Measurements from ENCODE around the gene SGF29. TPM values are rescaled to one million over a fixed set of nuclear protein-coding genes. Genes with fewer than 3 reads are reported as not detected.
"Not testable (repeated sequence)": the region's sequence is repeated elsewhere in the genome, so short reads cannot be mapped to it uniquely, and the experiment has no call there.

Gene SGF29
- total RNA-seq, 1 donor from 2014 or later: 37.6 TPM

DNA sequence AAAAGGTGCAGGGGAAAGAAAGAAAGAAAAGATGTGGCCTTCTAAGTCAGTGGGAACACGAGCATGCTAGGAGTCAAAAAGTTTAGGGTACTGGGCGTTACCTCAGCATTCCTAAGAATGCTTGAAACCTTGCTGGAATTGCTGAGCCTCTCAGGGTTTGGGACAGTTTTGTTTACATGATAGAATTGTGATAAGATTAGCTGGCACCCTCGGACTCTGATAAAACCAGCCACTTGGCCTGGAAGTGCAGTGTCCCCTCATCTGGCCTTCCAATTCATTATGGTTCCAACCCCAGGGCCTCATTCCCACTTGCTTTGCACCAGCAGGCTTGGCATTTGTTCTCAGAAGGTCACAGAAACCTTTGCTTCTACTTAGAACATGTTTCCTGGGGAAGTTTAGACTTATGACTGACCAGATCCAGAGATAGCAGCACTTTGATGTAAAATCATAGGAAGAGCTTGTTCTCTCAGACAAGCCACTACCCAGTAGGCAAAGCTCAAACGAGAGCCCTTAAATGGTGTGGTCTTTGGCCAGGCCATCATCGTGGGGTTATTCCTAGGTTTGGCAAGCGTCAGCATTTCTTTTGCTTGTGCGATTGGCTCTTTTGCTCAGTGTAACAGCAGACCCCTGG, 8.0 kb downstream of the SGF29 start:
- H3K27me3 Mint-ChIP-seq: no peaks in the 10 kb centered on the region
- peak overlapping the region; percentile 85 for H3K27ac Mint-ChIP-seq
- TF ChIP-seq, protein P1, sequence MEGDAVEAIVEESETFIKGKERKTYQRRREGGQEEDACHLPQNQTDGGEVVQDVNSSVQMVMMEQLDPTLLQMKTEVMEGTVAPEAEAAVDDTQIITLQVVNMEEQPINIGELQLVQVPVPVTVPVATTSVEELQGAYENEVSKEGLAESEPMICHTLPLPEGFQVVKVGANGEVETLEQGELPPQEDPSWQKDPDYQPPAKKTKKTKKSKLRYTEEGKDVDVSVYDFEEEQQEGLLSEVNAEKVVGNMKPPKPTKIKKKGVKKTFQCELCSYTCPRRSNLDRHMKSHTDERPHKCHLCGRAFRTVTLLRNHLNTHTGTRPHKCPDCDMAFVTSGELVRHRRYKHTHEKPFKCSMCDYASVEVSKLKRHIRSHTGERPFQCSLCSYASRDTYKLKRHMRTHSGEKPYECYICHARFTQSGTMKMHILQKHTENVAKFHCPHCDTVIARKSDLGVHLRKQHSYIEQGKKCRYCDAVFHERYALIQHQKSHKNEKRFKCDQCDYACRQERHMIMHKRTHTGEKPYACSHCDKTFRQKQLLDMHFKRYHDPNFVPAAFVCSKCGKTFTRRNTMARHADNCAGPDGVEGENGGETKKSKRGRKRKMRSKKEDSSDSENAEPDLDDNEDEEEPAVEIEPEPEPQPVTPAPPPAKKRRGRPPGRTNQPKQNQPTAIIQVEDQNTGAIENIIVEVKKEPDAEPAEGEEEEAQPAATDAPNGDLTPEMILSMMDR (IDR thresholded peaks at IDR 0.05; ENCODE audit: unreplicated experiment): no peak
- no peak for DNase-seq (ENCODE audit: low spot score, unreplicated experiment)
- no peak overlapping the region for H3K4me3 Mint-ChIP-seq (ENCODE audit: low read depth)
- peaks cover 24% of the 10 kb centered on the region for H3K36me3 Mint-ChIP-seq (ENCODE audit: insufficient read depth)
- H3K9me3 Mint-ChIP-seq (ENCODE audit: low read depth): peaks cover 3% of the 10 kb centered on the region
- peaks cover 3% of the 10 kb centered on the region for H3K4me1 Mint-ChIP-seq (ENCODE audit: low read depth)

DNA sequence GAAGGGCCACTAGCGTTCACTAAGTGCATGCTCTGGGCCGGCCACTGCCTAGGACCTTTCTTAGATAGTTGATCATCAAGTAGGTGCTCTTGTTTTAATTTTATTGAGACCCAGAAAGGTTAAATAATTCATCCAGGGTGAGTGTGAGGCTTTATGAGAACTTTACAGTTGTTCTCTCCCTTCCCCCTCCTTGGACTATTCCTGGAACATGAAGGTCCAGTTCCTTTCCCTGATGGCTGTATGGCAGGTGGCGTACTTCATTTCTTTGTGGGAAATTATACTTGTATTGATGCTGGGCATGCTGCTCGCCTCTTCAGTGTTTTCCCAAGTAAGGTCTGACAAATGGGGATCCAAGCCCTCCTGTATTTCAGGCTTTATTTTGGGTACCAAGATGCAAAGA, 8.5 kb downstream of the SGF29 start:
- TF ChIP-seq, protein P1 (IDR thresholded peaks at IDR 0.05; ENCODE audit: unreplicated experiment): no peak
- H3K27me3 Mint-ChIP-seq: no peaks in the 10 kb centered on the region
- no peak overlapping the region for H3K4me3 Mint-ChIP-seq (ENCODE audit: low read depth)
- no peak overlapping the region for H3K27ac Mint-ChIP-seq
- H3K4me1 Mint-ChIP-seq (ENCODE audit: low read depth): peaks cover 3% of the 10 kb centered on the region
- H3K9me3 Mint-ChIP-seq (ENCODE audit: low read depth): peaks cover 4% of the 10 kb centered on the region
- DNase-seq (ENCODE audit: low spot score, unreplicated experiment): no peak
- H3K36me3 Mint-ChIP-seq (ENCODE audit: insufficient read depth): peaks cover 24% of the 10 kb centered on the region

DNA sequence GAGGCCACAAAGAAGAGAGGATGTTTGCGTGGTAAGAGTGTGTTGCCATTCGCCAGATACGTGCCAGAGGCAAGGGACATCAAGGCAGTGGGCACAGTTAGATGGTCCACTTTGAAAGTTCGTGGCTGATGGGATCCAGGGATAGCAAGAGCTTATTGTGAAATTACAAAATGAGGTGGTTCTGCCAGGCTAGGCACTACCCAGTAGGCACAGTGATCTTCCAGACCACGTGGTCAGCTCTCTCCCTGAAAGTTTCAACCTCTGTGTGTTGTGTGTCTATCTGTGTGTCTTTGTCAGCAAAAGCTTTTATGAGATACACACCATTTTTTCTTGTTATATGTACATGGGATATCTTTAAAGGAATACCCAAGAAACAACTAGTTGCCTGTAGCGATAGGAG, 9.5 kb downstream of the SGF29 start:
- Mint-ChIP-seq H3K36me3 (ENCODE audit: insufficient read depth) (peaks cover 24% of the 10 kb centered on the region), H3K4me3 (ENCODE audit: low read depth) (no peak overlapping the region), H3K27ac (peak overlapping the region; percentile 78), H3K4me1 (ENCODE audit: low read depth) (peaks cover 3% of the 10 kb centered on the region), H3K27me3 (no peaks in the 10 kb centered on the region), H3K9me3 (ENCODE audit: low read depth) (peaks cover 9% of the 10 kb centered on the region)
- TF ChIP-seq, protein P1 (IDR thresholded peaks at IDR 0.05; ENCODE audit: unreplicated experiment): no peak
- no peak for DNase-seq (ENCODE audit: low spot score, unreplicated experiment)

DNA sequence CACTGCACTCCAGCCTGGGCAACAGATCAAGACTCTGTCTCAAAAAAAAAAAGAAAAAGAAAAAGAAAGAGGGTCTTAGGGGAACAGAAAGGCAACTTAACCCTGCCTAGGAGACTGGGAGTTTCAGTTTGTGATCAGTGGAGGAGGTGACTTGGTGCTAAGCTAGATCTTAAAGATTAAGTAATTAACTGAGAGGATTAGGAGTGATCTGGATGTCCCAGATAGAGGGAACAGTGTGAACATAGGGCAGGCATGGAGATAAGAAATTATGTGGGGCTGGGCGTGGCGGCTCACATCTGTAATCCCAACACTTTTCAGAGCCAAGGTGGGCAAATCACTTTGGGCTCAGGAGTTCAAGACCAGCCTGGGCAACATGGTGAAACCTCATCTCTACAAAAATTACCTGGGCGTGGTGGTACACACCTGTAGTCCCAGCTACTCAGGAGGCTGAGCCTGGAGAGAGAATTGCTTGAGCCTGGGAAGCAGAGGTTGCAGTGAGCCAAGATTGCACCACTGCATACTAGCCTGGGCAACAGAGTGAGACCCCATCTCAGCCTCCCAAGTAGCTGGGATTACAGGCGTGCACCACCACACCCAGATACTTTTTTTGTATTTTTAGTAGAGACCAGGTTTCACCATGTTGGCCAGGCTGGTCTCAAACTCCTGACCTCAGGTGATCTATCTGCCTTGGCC, 12.7 kb downstream of the SGF29 start:
- not testable (repeated sequence) for H3K27me3 Mint-ChIP-seq; DNase-seq (ENCODE audit: low spot score, unreplicated experiment); H3K27ac Mint-ChIP-seq; H3K9me3 Mint-ChIP-seq (ENCODE audit: low read depth); H3K4me1 Mint-ChIP-seq (ENCODE audit: low read depth); H3K4me3 Mint-ChIP-seq (ENCODE audit: low read depth)
- peaks cover 19% of the 10 kb centered on the region for H3K36me3 Mint-ChIP-seq (ENCODE audit: insufficient read depth)

DNA sequence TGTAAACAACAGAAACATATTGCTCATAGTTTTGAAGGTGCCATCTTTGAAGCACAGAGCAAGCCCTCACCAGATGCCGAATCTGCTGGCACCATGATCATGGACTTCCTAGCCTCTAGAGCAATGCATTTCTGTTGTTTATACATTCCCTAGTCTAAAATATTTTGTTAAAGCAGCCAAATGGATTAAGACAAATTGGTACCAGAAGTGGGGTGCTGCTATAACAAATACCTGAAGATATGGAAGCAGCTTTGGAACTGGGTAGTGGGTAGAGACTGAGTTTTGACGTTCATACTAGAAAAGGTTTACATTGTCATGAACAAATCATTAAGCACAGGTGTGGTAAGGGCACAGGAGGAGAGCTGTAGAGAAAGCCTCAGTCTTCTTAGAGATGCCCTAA, 13.6 kb downstream of the SGF29 start:
- no peak overlapping the region for H3K4me3 Mint-ChIP-seq (ENCODE audit: low read depth)
- peaks cover 19% of the 10 kb centered on the region for H3K36me3 Mint-ChIP-seq (ENCODE audit: insufficient read depth)
- H3K9me3 Mint-ChIP-seq (ENCODE audit: low read depth): peaks cover 9% of the 10 kb centered on the region
- H3K4me1 Mint-ChIP-seq (ENCODE audit: low read depth): no peaks in the 10 kb centered on the region
- H3K27ac Mint-ChIP-seq: no peak overlapping the region
- H3K27me3 Mint-ChIP-seq: no peaks in the 10 kb centered on the region
- TF ChIP-seq, protein P1 (IDR thresholded peaks at IDR 0.05; ENCODE audit: unreplicated experiment): no peak
- no peak for DNase-seq (ENCODE audit: low spot score, unreplicated experiment)

DNA sequence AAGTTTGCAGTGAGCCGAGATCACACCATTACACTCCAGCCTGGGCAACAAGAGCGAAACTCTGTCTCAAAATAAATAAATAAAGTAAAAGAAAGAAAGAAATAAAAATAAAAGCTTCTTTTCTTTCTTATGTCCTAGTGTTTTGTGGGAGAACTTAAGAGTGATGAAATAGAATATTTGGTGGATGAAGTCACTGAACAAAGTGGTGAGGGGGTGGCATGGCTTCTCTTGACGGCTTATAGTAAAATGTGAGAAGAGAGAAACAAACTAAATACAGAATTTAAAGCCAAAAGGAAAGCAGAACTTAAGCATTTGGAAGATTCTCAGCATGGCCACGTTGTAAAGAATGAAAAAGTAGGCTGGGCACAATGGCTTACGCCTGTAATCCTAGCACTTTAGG, 15.3 kb downstream of the SGF29 start:
- peaks cover 2% of the 10 kb centered on the region for H3K4me1 Mint-ChIP-seq (ENCODE audit: low read depth)
- no peaks in the 10 kb centered on the region for H3K27me3 Mint-ChIP-seq
- H3K27ac Mint-ChIP-seq: no peak overlapping the region
- peaks cover 19% of the 10 kb centered on the region for H3K36me3 Mint-ChIP-seq (ENCODE audit: insufficient read depth)
- H3K9me3 Mint-ChIP-seq (ENCODE audit: low read depth): peaks cover 9% of the 10 kb centered on the region
- TF ChIP-seq, protein P1 (IDR thresholded peaks at IDR 0.05; ENCODE audit: unreplicated experiment): no peak
- H3K4me3 Mint-ChIP-seq (ENCODE audit: low read depth): no peak overlapping the region
- no peak for DNase-seq (ENCODE audit: low spot score, unreplicated experiment)

Data from progenitor cell of endocrine pancreas (in vitro differentiated cells).